ENCODE measurements around the gene ORM2. TPM values are rescaled to one million over a fixed set of nuclear protein-coding genes. Genes with fewer than 3 reads are reported as not detected.

ORM2 gene
- total and polyA plus RNA-seq, 7 donors: 0.38 TPM; not detected in 6

DNA sequence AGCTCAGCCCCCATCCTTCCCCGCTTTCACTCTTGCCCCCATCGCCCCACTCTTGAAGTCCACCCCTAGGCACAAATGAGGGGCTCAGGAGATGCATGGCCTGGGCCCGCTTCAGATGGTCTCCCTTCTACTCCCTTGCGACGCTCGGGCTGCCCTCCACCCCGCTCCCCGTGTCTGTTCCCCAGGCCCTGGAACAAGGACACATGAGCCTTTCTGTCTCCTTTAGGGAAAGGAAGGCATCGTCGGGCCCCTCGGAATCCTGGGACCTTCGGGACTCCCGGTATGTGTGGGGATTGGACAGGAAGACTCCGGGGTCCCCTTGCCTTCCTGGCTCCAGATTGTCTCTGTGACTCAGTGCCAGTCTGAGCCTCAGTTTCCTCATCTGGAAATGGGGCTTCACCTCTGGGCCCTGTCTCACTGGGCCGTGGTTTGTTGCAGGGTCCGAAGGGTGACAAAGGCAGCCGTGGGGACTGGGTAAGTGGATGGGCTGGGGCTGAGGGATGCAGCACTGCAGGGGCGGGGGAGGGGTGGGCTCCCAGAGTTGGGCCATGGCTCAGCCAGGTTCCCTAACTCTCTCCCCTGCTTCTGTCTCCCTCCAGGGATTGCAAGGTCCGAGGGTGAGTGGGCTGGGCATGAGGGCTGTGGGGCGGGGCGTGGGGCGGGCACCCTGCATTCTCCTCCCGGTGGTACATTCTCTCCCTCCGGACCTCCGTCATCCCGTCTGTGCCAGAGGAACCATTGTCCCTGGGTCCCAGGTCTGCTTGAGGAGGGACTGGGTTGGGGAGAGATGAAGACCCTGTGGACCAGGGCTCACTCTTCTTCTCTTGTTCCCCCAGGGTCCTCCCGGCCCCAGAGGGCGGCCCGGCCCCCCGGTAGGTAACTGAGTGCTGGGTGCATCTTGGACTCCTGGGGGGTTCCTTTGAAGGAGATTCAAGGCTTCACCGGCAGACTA lies 28.5 kb upstream of the ORM2 start:
- intact Hi-C loops (cut with DNase I): no loop called here
- Histone ChIP-seq H3K4me3 (no peak overlapping the region), H3K36me3 (peaks cover 0 to 21% (median 3%) of the 10 kb centered on the region in 4 donors), H3K27ac (no peak overlapping the region), H3K4me1 (peaks cover 0 to 6% (median 3%) of the 10 kb centered on the region in 4 donors), H3K27me3 (no peaks in the 10 kb centered on the region), H3K9me3 (no peaks in the 10 kb centered on the region)
- peak; percentile 56 for DNase-seq
- WGBS, 2 donors: 93% methylated on average over 31 of the region's 31 CpGs
- TF ChIP-seq POLR2A (IDR thresholded peaks at IDR 0.05): no peak
- TF ChIP-seq, protein P1, sequence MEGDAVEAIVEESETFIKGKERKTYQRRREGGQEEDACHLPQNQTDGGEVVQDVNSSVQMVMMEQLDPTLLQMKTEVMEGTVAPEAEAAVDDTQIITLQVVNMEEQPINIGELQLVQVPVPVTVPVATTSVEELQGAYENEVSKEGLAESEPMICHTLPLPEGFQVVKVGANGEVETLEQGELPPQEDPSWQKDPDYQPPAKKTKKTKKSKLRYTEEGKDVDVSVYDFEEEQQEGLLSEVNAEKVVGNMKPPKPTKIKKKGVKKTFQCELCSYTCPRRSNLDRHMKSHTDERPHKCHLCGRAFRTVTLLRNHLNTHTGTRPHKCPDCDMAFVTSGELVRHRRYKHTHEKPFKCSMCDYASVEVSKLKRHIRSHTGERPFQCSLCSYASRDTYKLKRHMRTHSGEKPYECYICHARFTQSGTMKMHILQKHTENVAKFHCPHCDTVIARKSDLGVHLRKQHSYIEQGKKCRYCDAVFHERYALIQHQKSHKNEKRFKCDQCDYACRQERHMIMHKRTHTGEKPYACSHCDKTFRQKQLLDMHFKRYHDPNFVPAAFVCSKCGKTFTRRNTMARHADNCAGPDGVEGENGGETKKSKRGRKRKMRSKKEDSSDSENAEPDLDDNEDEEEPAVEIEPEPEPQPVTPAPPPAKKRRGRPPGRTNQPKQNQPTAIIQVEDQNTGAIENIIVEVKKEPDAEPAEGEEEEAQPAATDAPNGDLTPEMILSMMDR (IDR thresholded peaks at IDR 0.05): no peak
- TF ChIP-seq EP300 (IDR thresholded peaks at IDR 0.05): no peak
- TF ChIP-seq POLR2AphosphoS5 (IDR thresholded peaks at IDR 0.05): no peak

GRCh38 chr9:114301798-114302565 lies 27.7 kb upstream of the ORM2 start:
- WGBS, 2 donors: 82 to 84% methylated on average over 15 of the region's 15 CpGs

DNA sequence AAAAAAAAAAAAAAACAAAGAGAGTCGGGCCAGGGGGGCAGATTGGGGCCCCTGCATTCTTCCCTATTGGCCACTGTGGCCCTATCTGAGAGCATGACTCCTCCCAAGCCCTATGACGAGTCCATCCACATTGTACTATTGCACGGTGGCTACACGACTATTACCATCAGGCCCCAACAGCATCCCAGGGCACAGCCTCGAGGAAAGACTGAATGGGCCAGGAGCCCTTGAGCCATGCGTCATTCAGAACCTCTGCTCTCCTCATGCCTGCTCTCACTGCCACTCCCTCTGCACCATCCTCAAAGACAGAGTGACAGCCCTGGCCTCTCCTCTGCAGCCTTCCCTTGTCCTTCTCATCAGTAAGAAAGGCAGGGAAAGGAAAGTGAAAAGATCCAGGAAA lies 26.9 kb upstream of the ORM2 start:
- no peaks in the 10 kb centered on the region for H3K27me3 ChIP-seq
- H3K36me3 ChIP-seq: peaks cover 0 to 12% (median 3%) of the 10 kb centered on the region in 4 donors
- WGBS, 2 donors: 73 to 78% methylated on average over 6 of the region's 6 CpGs

More at GRCh38 chr9:114301798-114302565, 27.7 kb upstream of the ORM2 start:
- peaks cover 0 to 6% (median 3%) of the 10 kb centered on the region in 4 donors for H3K4me1 ChIP-seq
- intact Hi-C loops (cut with DNase I): no loop called here
- no peak overlapping the region for H3K4me3 ChIP-seq
- H3K9me3 ChIP-seq: no peaks in the 10 kb centered on the region
- H3K36me3 ChIP-seq: peaks cover 0 to 12% (median 3%) of the 10 kb centered on the region in 4 donors
- H3K27ac ChIP-seq: no peak overlapping the region
- TF ChIP-seq POLR2A (IDR thresholded peaks at IDR 0.05): no peak
- no peak for TF ChIP-seq EP300 (IDR thresholded peaks at IDR 0.05)
- no peak for TF ChIP-seq POLR2AphosphoS5 (IDR thresholded peaks at IDR 0.05)
- TF ChIP-seq, protein P1 (IDR thresholded peaks at IDR 0.05): no peak
- no peaks in the 10 kb centered on the region for H3K27me3 ChIP-seq
- peak; percentile 55 for DNase-seq

DNA sequence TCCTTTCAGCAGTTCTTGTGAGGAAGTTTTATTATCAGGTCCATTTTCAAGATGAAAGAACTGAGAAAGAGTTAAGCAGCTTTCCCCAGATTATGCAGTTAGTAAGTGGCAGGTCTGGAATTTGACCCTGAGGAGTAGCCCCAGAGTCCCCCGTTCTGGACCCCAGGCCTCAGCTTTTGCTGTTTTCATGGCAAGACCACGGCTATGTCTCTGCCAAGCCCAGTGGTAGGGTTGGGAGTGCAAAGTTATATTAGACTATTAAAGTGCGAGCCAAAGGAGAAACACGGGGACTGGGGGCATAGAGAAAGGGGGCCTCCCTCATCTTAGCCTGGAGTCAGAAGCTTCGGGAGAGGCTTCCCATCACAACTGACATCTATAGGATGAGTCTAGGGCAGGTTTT lies 26.1 kb upstream of the ORM2 start:
- H3K4me1 ChIP-seq: peaks cover 0 to 6% (median 3%) of the 10 kb centered on the region in 4 donors
- TF ChIP-seq, protein P1 (IDR thresholded peaks at IDR 0.05): no peak
- TF ChIP-seq POLR2A (IDR thresholded peaks at IDR 0.05): no peak
- DNase-seq: no peak
- no peaks in the 10 kb centered on the region for H3K9me3 ChIP-seq
- WGBS, 2 donors: 84 to 85% methylated on average over 5 of the region's 5 CpGs
- H3K4me3 ChIP-seq: no peak overlapping the region
- H3K27me3 ChIP-seq: no peaks in the 10 kb centered on the region
- H3K27ac ChIP-seq: no peak overlapping the region
- H3K36me3 ChIP-seq: peaks cover 0 to 8% (median 3%) of the 10 kb centered on the region in 4 donors
- intact Hi-C loops (cut with DNase I): no loop called here

More for the DNA sequence above, 26.9 kb upstream of the ORM2 start:
- TF ChIP-seq POLR2A (IDR thresholded peaks at IDR 0.05): no peak
- TF ChIP-seq, protein P1 (IDR thresholded peaks at IDR 0.05): no peak
- TF ChIP-seq POLR2AphosphoS5 (IDR thresholded peaks at IDR 0.05): no peak
- TF ChIP-seq EP300 (IDR thresholded peaks at IDR 0.05): no peak
- Histone ChIP-seq H3K9me3 (no peaks in the 10 kb centered on the region), H3K27ac (no peak overlapping the region), H3K4me3 (no peak overlapping the region), H3K4me1 (peaks cover 0 to 6% (median 3%) of the 10 kb centered on the region in 4 donors)
- intact Hi-C loops (cut with DNase I): no loop called here
- peak; percentile 22 for DNase-seq

All from sigmoid colon (tissue), 7 donors.